IMR-90 (cell line): ENCODE data around the gene AKT1S1. TPM values are rescaled to one million over a fixed set of nuclear protein-coding genes. Genes with fewer than 3 reads are reported as not detected.

Experiments used
- ATAC-seq: fragments of 200-7000 bp; cut with Tn5 transposase; 2 replicates; pipeline ENCODE4 v1.9.1; 2020; ENCODE audit warnings: low read depth, mild to moderate bottlenecking, moderate library complexity
- BruUV-seq: library from RNA; stranded (reverse); fragments of 400-500 nt; replicated peaks from 2 replicates; lab custom pipeline; 2021; lab: Mats Ljungman, UMichigan
- CTCF ChIA-PET: fragments of 300-600 bp; formaldehyde crosslinking; extraction: SDS; loops from one replicate; lab custom pipeline; 2021; ENCODE audit warnings: antibody characterized with exemption; lab: Yijun Ruan, JAX
- POLR2A ChIA-PET: fragments of 300-600 bp; sonication (Branson Sonifier 250); formaldehyde crosslinking; loops from one replicate; lab custom pipeline; 2022; ENCODE audit warnings: antibody characterized with exemption; ENCODE audit not compliant: unreplicated experiment; lab: Charles Lee
- DNase-seq: peaks from one replicate; pipeline ENCODE4 v3.0.0; 2013
- H2AFZ ChIP-seq: replicated peaks from 2 replicates; pipeline ENCODE3; 2013; ENCODE audit warnings: low read length, mild to moderate bottlenecking; ENCODE audit not compliant: poor library complexity
- H2AK5ac ChIP-seq: 2 replicates; pipeline ENCODE4 v1.6.1; 2013; ENCODE audit warnings: low read depth, low read length, inconsistent platforms
- H2AK9ac ChIP-seq: replicated peaks from 2 replicates; pipeline ENCODE3; 2013; ENCODE audit warnings: mild to moderate bottlenecking, low read depth, low read length, moderate library complexity; ENCODE audit not compliant: poor library complexity
- H2BK120ac ChIP-seq: 2 replicates; pipeline ENCODE4 v1.6.1; 2013; ENCODE audit warnings: low read depth, low read length, inconsistent platforms
- H2BK15ac ChIP-seq: 3 replicates; pipeline ENCODE4 v1.6.1; 2013; ENCODE audit warnings: low read depth, low read length, inconsistent platforms
- H2BK20ac ChIP-seq: 2 replicates; pipeline ENCODE4 v1.6.1; 2013; ENCODE audit warnings: low read depth, mild to moderate bottlenecking, inconsistent platforms, low read length, moderate library complexity
- H2BK5ac ChIP-seq: 2 replicates; pipeline ENCODE4 v1.6.1; 2013; ENCODE audit warnings: mild to moderate bottlenecking, low read depth, low read length, inconsistent platforms; ENCODE audit not compliant: poor library complexity, severe bottlenecking
- H3K14ac ChIP-seq: replicated peaks from 2 replicates; pipeline ENCODE4 v1.6.1; 2013; ENCODE audit warnings: low read depth, low read length, inconsistent platforms
- H3K18ac ChIP-seq: 2 replicates; pipeline ENCODE4 v1.6.1; 2013; ENCODE audit warnings: low read depth, low read length, control low read depth
- H3K23ac ChIP-seq: 2 replicates; pipeline ENCODE4 v1.6.1; 2013; ENCODE audit warnings: low read depth, low read length, inconsistent platforms
- H3K27ac ChIP-seq: 2 replicates; pipeline ENCODE4 v1.5.1; 2013; ENCODE audit warnings: mild to moderate bottlenecking, control low read depth, low read length; ENCODE audit not compliant: insufficient read depth
- H3K27me3 ChIP-seq: 2 replicates; pipeline ENCODE4 v1.6.1; 2013; ENCODE audit warnings: low read length; ENCODE audit not compliant: control insufficient read depth, insufficient read depth
- H3K36me3 ChIP-seq: 2 replicates; pipeline ENCODE4 v1.6.1; 2013; ENCODE audit warnings: low read length, mixed read lengths; ENCODE audit not compliant: control insufficient read depth, insufficient read depth
- H3K4ac ChIP-seq: 2 replicates; pipeline ENCODE4 v1.6.1; 2013; ENCODE audit warnings: low read depth, low read length, inconsistent platforms
- H3K4me1 ChIP-seq: 2 replicates; pipeline ENCODE4 v1.6.1; 2013; ENCODE audit warnings: low read length, mixed read lengths; ENCODE audit not compliant: control insufficient read depth, insufficient read depth
- H3K4me2 ChIP-seq: 2 replicates; pipeline ENCODE4 v1.6.1; 2013; ENCODE audit warnings: low read depth, mild to moderate bottlenecking, control low read depth, low read length, moderate library complexity
- H3K4me3 ChIP-seq: 2 replicates; pipeline ENCODE4 v1.5.1; 2013; ENCODE audit warnings: low read depth, mild to moderate bottlenecking, control low read depth, low read length, moderate library complexity; ENCODE audit not compliant: insufficient read depth
- H3K56ac ChIP-seq: 2 replicates; pipeline ENCODE4 v1.6.1; 2013; ENCODE audit warnings: low read length, inconsistent platforms; ENCODE audit not compliant: insufficient read depth; ENCODE audit errors: extremely low read depth
- H3K79me1 ChIP-seq, 2 experiments: 2 replicates each; pipeline ENCODE4 v1.6.1; 2013; ENCODE audit warnings: low read length in 2 of 2, inconsistent platforms in 1 of 2, low read depth in 1 of 2
- H3K9ac ChIP-seq: 2 replicates; pipeline ENCODE4 v1.6.1; 2013; ENCODE audit warnings: low read depth, low read length, control low read depth
- H3K9me1 ChIP-seq: 2 replicates; pipeline ENCODE4 v1.6.1; 2013; ENCODE audit warnings: low read length, inconsistent platforms; ENCODE audit not compliant: insufficient read depth
- H3K9me3 ChIP-seq: 2 replicates; pipeline ENCODE4 v1.6.1; 2013; ENCODE audit warnings: low read length; ENCODE audit not compliant: control insufficient read depth, insufficient read depth
- H4K20me1 ChIP-seq: 2 replicates; pipeline ENCODE4 v1.6.1; 2013; ENCODE audit warnings: low read length, inconsistent platforms; ENCODE audit not compliant: insufficient read depth
- H4K5ac ChIP-seq: 2 replicates; pipeline ENCODE4 v1.6.1; 2013; ENCODE audit warnings: mild to moderate bottlenecking, low read depth, low read length, control low read depth
- H4K8ac ChIP-seq, 2 experiments: 2 replicates each; pipeline ENCODE4 v1.6.1; 2013; ENCODE audit warnings: low read depth in 2 of 2, low read length in 2 of 2, control low read depth in 1 of 2, inconsistent platforms in 1 of 2
- H4K91ac ChIP-seq: 2 replicates; pipeline ENCODE4 v1.6.1; 2013; ENCODE audit warnings: low read depth, low read length, inconsistent platforms; ENCODE audit not compliant: insufficient read depth
- CEBPB ChIP-seq: IDR thresholded peaks from 2 replicates; pipeline ENCODE4 v1.6.1; 2012; ENCODE audit warnings: low read depth, low read length, improper control_type of control experiment
- NFE2L2 ChIP-seq: fragments of 150-350 bp; IDR thresholded peaks from 2 replicates; pipeline ENCODE4 v1.6.1; 2016; ENCODE audit warnings: low read depth, mild to moderate bottlenecking, low read length
- WGBS, 2 experiments: methylation state at CpG; one replicate each; pipeline versions ENCODE4 v1.1.5 to v1.1.7; 2013; ENCODE audit warnings: missing lambda C conversion rate in 2 of 2; ENCODE audit not compliant: insufficient read length in 1 of 2; ENCODE audit errors: extremely low coverage in 2 of 2; 5-methylcytosine and 5-hydroxymethylcytosine counted together
- dilution Hi-C: fragments of 300-500 bp; cut with HindIII; formaldehyde crosslinking; loops from one replicate; pipeline ENCODE4 v1.14.3; 2018; ENCODE audit warnings: low sequenced_read_pairs; ENCODE audit not compliant: unreplicated experiment
- in situ Hi-C: fragments of 300-500 bp; cut with MboI; formaldehyde crosslinking; loops from 3 replicates; pipeline ENCODE4 v1.14.3; 2019; ENCODE audit warnings: low sequenced_read_pairs, inconsistent platforms, mixed read lengths
- intact Hi-C: fragments of 100-400 bp; cut with micrococcal nuclease; formaldehyde crosslinking; loops from 2 replicates; pipeline ENCODE4 v1.10.0; 2022
- polyA plus RNA-seq, 3 experiments: library from polyadenylated mRNA; depleted of rRNA; stranded (reverse); fragments of >200 nt; gene quantifications; 2 replicates each; pipeline ENCODE4 v1.2.3, GENCODE V29; 2012; ENCODE audit warnings: low replicate concordance in 1 of 3
- total RNA-seq: library from RNA; depleted of rRNA; stranded (reverse); fragments of >200 nt; gene quantifications from 2 replicates; pipeline ENCODE4 v1.2.3, GENCODE V29; 2012

The AKT1S1 gene
- total and polyA plus RNA-seq, 2 of the 4 experiments (the other 2 are of a cell fraction): 3.6 to 54.4 TPM

GRCh38 chr19:49873129-49873521 lies 4.0 kb downstream of the AKT1S1 start:
- WGBS, 2 experiments: 94% methylated on average over 12 of the region's 29 CpGs; no CpG with 5 or more reads in 1 of the 2 experiments
- Histone ChIP-seq H3K36me3 (peaks cover 7% of the 10 kb centered on the region; the same call in 1 of the 2 replicates), H3K23ac (no peak overlapping the region), H2AK9ac (no peak overlapping the region), H3K9me3 (no peaks in the 10 kb centered on the region), H3K9ac (no peak overlapping the region), H3K4me3 (no peak overlapping the region), H4K8ac (no peak overlapping the region), H2AK5ac (no peak overlapping the region), H2BK120ac (no peak overlapping the region), H3K79me1 (peaks cover 15 to 58% of the 10 kb centered on the region in 2 experiments; a peak in 3 of 4 replicates), H2BK20ac (no peak overlapping the region), H3K56ac (no peak overlapping the region), H4K91ac (no peak overlapping the region), H3K9me1 (peaks cover 13% of the 10 kb centered on the region; the same call in 1 of the 2 replicates), H3K4ac (no peak overlapping the region), H2BK15ac (no peak overlapping the region), H3K18ac (no peak overlapping the region), H3K27me3 (no peaks in the 10 kb centered on the region), H2BK5ac (no peak overlapping the region), H3K4me1 (peaks cover 7% of the 10 kb centered on the region), H4K5ac (no peak overlapping the region), H3K4me2 (no peak overlapping the region), H2AFZ (no peak overlapping the region), H4K20me1 (no peaks in the 10 kb centered on the region; the same call in 1 of the 2 replicates), H3K14ac (no peak overlapping the region), H3K27ac (no peak overlapping the region)
- BruUV-seq: no TSS peak
- no peak for DNase-seq
- in situ Hi-C loops (no loop called here), dilution Hi-C loops (no loop called here), intact Hi-C loops (no loop called here)
- no peak for ATAC-seq
- ChIA-PET POLR2A (no interaction called here), CTCF (no interaction called here)
- no peak for TF ChIP-seq NFE2L2
- TF ChIP-seq CEBPB: no peak
